IMR-90 (cell line): ENCODE results near the gene ATP5F1D. TPM values are rescaled to one million over a fixed set of nuclear protein-coding genes. Genes with fewer than 3 reads are reported as not detected.
"Not testable (repeated sequence)": the region's sequence is repeated elsewhere in the genome, so short reads cannot be mapped to it uniquely, and the experiment has no call there.

ENCODE experiments used
- ATAC-seq: fragments of 200-7000 bp; cut with Tn5 transposase; 2 replicates; pipeline ENCODE4 v1.9.1; 2020; ENCODE audit warnings: low read depth, mild to moderate bottlenecking, moderate library complexity
- BruUV-seq: library from RNA; stranded (reverse); fragments of 400-500 nt; replicated peaks from 2 replicates; lab custom pipeline; 2021; lab: Mats Ljungman, UMichigan
- CTCF ChIA-PET: fragments of 300-600 bp; formaldehyde crosslinking; extraction: SDS; loops from one replicate; lab custom pipeline; 2021; ENCODE audit warnings: antibody characterized with exemption; lab: Yijun Ruan, JAX
- POLR2A ChIA-PET: fragments of 300-600 bp; sonication (Branson Sonifier 250); formaldehyde crosslinking; loops from one replicate; lab custom pipeline; 2022; ENCODE audit warnings: antibody characterized with exemption; ENCODE audit not compliant: unreplicated experiment; lab: Charles Lee
- DNase-seq: peaks from one replicate; pipeline ENCODE4 v3.0.0; 2013
- H2AFZ ChIP-seq: replicated peaks from 2 replicates; pipeline ENCODE3; 2013; ENCODE audit warnings: low read length, mild to moderate bottlenecking; ENCODE audit not compliant: poor library complexity
- H2AK5ac ChIP-seq: 2 replicates; pipeline ENCODE4 v1.6.1; 2013; ENCODE audit warnings: low read depth, low read length, inconsistent platforms
- H2AK9ac ChIP-seq: replicated peaks from 2 replicates; pipeline ENCODE3; 2013; ENCODE audit warnings: mild to moderate bottlenecking, low read depth, low read length, moderate library complexity; ENCODE audit not compliant: poor library complexity
- H2BK120ac ChIP-seq: 2 replicates; pipeline ENCODE4 v1.6.1; 2013; ENCODE audit warnings: low read depth, low read length, inconsistent platforms
- H2BK15ac ChIP-seq: 3 replicates; pipeline ENCODE4 v1.6.1; 2013; ENCODE audit warnings: low read depth, low read length, inconsistent platforms
- H2BK20ac ChIP-seq: 2 replicates; pipeline ENCODE4 v1.6.1; 2013; ENCODE audit warnings: low read depth, mild to moderate bottlenecking, inconsistent platforms, low read length, moderate library complexity
- H2BK5ac ChIP-seq: 2 replicates; pipeline ENCODE4 v1.6.1; 2013; ENCODE audit warnings: mild to moderate bottlenecking, low read depth, low read length, inconsistent platforms; ENCODE audit not compliant: poor library complexity, severe bottlenecking
- H3K14ac ChIP-seq: replicated peaks from 2 replicates; pipeline ENCODE4 v1.6.1; 2013; ENCODE audit warnings: low read depth, low read length, inconsistent platforms
- H3K18ac ChIP-seq: 2 replicates; pipeline ENCODE4 v1.6.1; 2013; ENCODE audit warnings: low read depth, low read length, control low read depth
- H3K23ac ChIP-seq: 2 replicates; pipeline ENCODE4 v1.6.1; 2013; ENCODE audit warnings: low read depth, low read length, inconsistent platforms
- H3K27ac ChIP-seq: 2 replicates; pipeline ENCODE4 v1.5.1; 2013; ENCODE audit warnings: mild to moderate bottlenecking, control low read depth, low read length; ENCODE audit not compliant: insufficient read depth
- H3K27me3 ChIP-seq: 2 replicates; pipeline ENCODE4 v1.6.1; 2013; ENCODE audit warnings: low read length; ENCODE audit not compliant: control insufficient read depth, insufficient read depth
- H3K36me3 ChIP-seq: 2 replicates; pipeline ENCODE4 v1.6.1; 2013; ENCODE audit warnings: low read length, mixed read lengths; ENCODE audit not compliant: control insufficient read depth, insufficient read depth
- H3K4ac ChIP-seq: 2 replicates; pipeline ENCODE4 v1.6.1; 2013; ENCODE audit warnings: low read depth, low read length, inconsistent platforms
- H3K4me1 ChIP-seq: 2 replicates; pipeline ENCODE4 v1.6.1; 2013; ENCODE audit warnings: low read length, mixed read lengths; ENCODE audit not compliant: control insufficient read depth, insufficient read depth
- H3K4me2 ChIP-seq: 2 replicates; pipeline ENCODE4 v1.6.1; 2013; ENCODE audit warnings: low read depth, mild to moderate bottlenecking, control low read depth, low read length, moderate library complexity
- H3K4me3 ChIP-seq: 2 replicates; pipeline ENCODE4 v1.5.1; 2013; ENCODE audit warnings: low read depth, mild to moderate bottlenecking, control low read depth, low read length, moderate library complexity; ENCODE audit not compliant: insufficient read depth
- H3K56ac ChIP-seq: 2 replicates; pipeline ENCODE4 v1.6.1; 2013; ENCODE audit warnings: low read length, inconsistent platforms; ENCODE audit not compliant: insufficient read depth; ENCODE audit errors: extremely low read depth
- H3K79me1 ChIP-seq, 2 experiments: 2 replicates each; pipeline ENCODE4 v1.6.1; 2013; ENCODE audit warnings: low read length in 2 of 2, inconsistent platforms in 1 of 2, low read depth in 1 of 2
- H3K9ac ChIP-seq: 2 replicates; pipeline ENCODE4 v1.6.1; 2013; ENCODE audit warnings: low read depth, low read length, control low read depth
- H3K9me1 ChIP-seq: 2 replicates; pipeline ENCODE4 v1.6.1; 2013; ENCODE audit warnings: low read length, inconsistent platforms; ENCODE audit not compliant: insufficient read depth
- H3K9me3 ChIP-seq: 2 replicates; pipeline ENCODE4 v1.6.1; 2013; ENCODE audit warnings: low read length; ENCODE audit not compliant: control insufficient read depth, insufficient read depth
- H4K20me1 ChIP-seq: 2 replicates; pipeline ENCODE4 v1.6.1; 2013; ENCODE audit warnings: low read length, inconsistent platforms; ENCODE audit not compliant: insufficient read depth
- H4K5ac ChIP-seq: 2 replicates; pipeline ENCODE4 v1.6.1; 2013; ENCODE audit warnings: mild to moderate bottlenecking, low read depth, low read length, control low read depth
- H4K8ac ChIP-seq, 2 experiments: 2 replicates each; pipeline ENCODE4 v1.6.1; 2013; ENCODE audit warnings: low read depth in 2 of 2, low read length in 2 of 2, control low read depth in 1 of 2, inconsistent platforms in 1 of 2
- H4K91ac ChIP-seq: 2 replicates; pipeline ENCODE4 v1.6.1; 2013; ENCODE audit warnings: low read depth, low read length, inconsistent platforms; ENCODE audit not compliant: insufficient read depth
- WGBS, 2 experiments: methylation state at CpG; one replicate each; pipeline versions ENCODE4 v1.1.5 to v1.1.7; 2013; ENCODE audit warnings: missing lambda C conversion rate in 2 of 2; ENCODE audit not compliant: insufficient read length in 1 of 2; ENCODE audit errors: extremely low coverage in 2 of 2; 5-methylcytosine and 5-hydroxymethylcytosine counted together
- dilution Hi-C: fragments of 300-500 bp; cut with HindIII; formaldehyde crosslinking; loops from one replicate; pipeline ENCODE4 v1.14.3; 2018; ENCODE audit warnings: low sequenced_read_pairs; ENCODE audit not compliant: unreplicated experiment
- in situ Hi-C: fragments of 300-500 bp; cut with MboI; formaldehyde crosslinking; loops from 3 replicates; pipeline ENCODE4 v1.14.3; 2019; ENCODE audit warnings: low sequenced_read_pairs, inconsistent platforms, mixed read lengths
- intact Hi-C: fragments of 100-400 bp; cut with micrococcal nuclease; formaldehyde crosslinking; loops from 2 replicates; pipeline ENCODE4 v1.10.0; 2022
- polyA plus RNA-seq, 3 experiments: library from polyadenylated mRNA; depleted of rRNA; stranded (reverse); fragments of >200 nt; gene quantifications; 2 replicates each; pipeline ENCODE4 v1.2.3, GENCODE V29; 2012; ENCODE audit warnings: low replicate concordance in 1 of 3
- total RNA-seq: library from RNA; depleted of rRNA; stranded (reverse); fragments of >200 nt; gene quantifications from 2 replicates; pipeline ENCODE4 v1.2.3, GENCODE V29; 2012

The ATP5F1D gene
- total and polyA plus RNA-seq, 2 of the 4 experiments (the other 2 are of a cell fraction) = 7.3 to 140 TPM

GRCh38 chr19:1200614-1201013 lies 40.9 kb upstream of the ATP5F1D start:
- H4K91ac ChIP-seq, BruUV-seq, H3K9me3 ChIP-seq, H2BK5ac ChIP-seq, H3K23ac ChIP-seq, H3K14ac ChIP-seq, H2AFZ ChIP-seq, H4K5ac ChIP-seq, H3K4me2 ChIP-seq, H2BK120ac ChIP-seq, H3K4me3 ChIP-seq, dilution Hi-C loops, DNase-seq, ATAC-seq, H3K27ac ChIP-seq, H2BK20ac ChIP-seq, intact Hi-C loops, H3K56ac ChIP-seq, H3K4ac ChIP-seq, H3K4me1 ChIP-seq, H4K20me1 ChIP-seq, H3K18ac ChIP-seq, H3K9ac ChIP-seq, H4K8ac ChIP-seq, H3K27me3 ChIP-seq, H2BK15ac ChIP-seq, H3K36me3 ChIP-seq: not testable (repeated sequence)
- POLR2A ChIA-PET = interaction anchor here (0.6 kb wide), 1 partner anchor 96 kb away, joined by 3 read pairs; no protein-coding TSS in a partner anchor
- WGBS, 2 experiments = no CpG with 5 or more reads among the region's 4 CpGs
- CTCF ChIA-PET = interaction anchor here (0.6 to 1.6 kb wide), 3 partner anchors 87 to 460 kb away, joined by 3 to 6 read pairs (median 3); no protein-coding TSS in a partner anchor
- H2AK9ac ChIP-seq = peak overlapping the region; percentile 16
- H3K79me1 ChIP-seq = peaks cover 5 to 11% of the 10 kb centered on the region in 2 experiments; a peak in 3 of 4 replicates
- H2AK5ac ChIP-seq = peak overlapping the region; percentile 39; the same call in 1 of the 2 replicates
- in situ Hi-C loops = loop anchor here (5.0 kb wide), 1 partner anchor 93 kb away; no protein-coding TSS in a partner anchor
- peaks cover 11% of the 10 kb centered on the region; the same call in 1 of the 2 replicates for H3K9me1 ChIP-seq
